GM11168 (cell line): ENCODE data around the gene PGK2.

Experiments
- in situ Hi-C: fragments of 300-500 bp; cut with MboI; formaldehyde crosslinking; loops from one replicate; pipeline ENCODE4 v1.12.0; 2022; ENCODE audit warnings: low sequenced_read_pairs; ENCODE audit not compliant: unreplicated experiment

The PGK2 gene

DNA sequence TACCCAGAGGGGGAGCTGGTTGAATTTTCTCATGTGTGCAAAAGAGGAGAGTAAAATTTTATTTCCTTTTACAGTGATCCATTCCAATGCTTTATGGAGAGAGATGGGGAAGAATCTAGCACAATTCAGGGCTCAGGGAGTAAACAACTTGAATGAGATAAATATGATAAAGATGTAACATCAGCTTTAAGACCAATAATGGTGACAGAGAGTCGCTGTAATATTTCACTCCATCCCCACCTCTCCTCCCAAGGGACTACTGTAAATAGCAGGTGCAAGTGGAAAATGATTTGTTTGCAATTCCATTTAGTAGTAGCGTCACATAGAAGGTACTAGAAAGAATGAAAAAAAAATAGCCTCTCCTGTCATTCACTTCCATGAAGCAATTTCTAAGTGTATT lies 47.7 kb downstream of the PGK2 start:
- in situ Hi-C loops, result no loop called here

DNA sequence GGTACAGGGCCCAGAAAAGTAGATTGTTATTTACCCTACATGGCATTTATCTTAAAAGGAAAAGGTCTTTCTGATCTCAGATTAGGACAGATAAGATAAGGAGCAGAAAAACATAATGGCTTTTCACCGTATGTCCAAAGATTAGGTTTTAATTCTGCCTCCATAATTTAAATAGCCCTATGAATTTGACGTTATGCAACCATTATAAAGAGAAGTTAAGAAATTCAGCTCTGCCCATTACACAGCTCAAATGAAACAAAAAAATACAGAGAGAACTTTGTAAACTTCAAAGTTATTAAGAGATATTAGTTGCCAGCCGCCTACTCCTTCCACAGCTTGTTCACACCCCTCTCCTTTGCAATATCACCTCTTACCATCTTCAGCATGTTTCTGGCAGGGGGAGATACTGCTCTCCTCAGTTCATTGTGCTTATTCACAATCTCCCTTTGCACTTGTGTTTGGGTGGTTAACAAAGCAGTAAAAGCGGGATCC lies 51.0 kb downstream of the PGK2 start:
- in situ Hi-C loops, result no loop called here
